ENCODE data around the gene C8G.

DNA sequence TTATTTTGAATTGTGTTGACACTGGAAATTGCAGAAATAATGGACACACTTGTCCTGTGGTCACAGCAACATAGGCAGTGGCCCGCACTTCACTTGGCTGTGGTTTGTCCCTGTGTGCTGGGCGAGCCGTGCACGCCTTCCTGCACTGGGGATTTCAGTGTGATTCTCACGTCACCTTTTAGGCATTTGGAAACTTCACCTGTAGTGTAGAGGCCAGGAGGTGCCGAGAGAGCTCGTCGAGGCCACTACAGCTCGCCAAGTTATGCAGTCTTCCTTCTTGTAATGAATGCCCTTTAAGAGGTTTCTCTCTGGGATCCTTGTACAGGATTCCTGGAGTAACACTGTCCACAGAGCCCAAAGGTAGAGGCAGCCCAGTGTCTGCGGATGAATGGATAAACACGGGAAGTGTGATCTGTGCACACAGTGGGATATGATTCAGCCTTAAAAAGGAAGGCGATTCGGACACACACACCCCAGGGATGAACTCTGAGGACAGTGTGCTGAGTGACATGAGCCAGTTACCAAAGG, 44.0 kb upstream of the C8G start:
- TF ChIP-seq, protein P1, sequence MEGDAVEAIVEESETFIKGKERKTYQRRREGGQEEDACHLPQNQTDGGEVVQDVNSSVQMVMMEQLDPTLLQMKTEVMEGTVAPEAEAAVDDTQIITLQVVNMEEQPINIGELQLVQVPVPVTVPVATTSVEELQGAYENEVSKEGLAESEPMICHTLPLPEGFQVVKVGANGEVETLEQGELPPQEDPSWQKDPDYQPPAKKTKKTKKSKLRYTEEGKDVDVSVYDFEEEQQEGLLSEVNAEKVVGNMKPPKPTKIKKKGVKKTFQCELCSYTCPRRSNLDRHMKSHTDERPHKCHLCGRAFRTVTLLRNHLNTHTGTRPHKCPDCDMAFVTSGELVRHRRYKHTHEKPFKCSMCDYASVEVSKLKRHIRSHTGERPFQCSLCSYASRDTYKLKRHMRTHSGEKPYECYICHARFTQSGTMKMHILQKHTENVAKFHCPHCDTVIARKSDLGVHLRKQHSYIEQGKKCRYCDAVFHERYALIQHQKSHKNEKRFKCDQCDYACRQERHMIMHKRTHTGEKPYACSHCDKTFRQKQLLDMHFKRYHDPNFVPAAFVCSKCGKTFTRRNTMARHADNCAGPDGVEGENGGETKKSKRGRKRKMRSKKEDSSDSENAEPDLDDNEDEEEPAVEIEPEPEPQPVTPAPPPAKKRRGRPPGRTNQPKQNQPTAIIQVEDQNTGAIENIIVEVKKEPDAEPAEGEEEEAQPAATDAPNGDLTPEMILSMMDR (conservative IDR thresholded peaks at IDR 0.05; ENCODE audit: low read depth, low read length): no peak
- no peak for TF ChIP-seq EZH2 (IDR thresholded peaks at IDR 0.05; ENCODE audit: low read length, unreplicated experiment)
- TF ChIP-seq EZH2phosphoT487 (IDR thresholded peaks at IDR 0.05; ENCODE audit: borderline replicate concordance, low read length): no peak

Data from PC-3 (cell line).